GM23338 (cell line): ENCODE results near the gene PML. TPM values are rescaled to one million over a fixed set of nuclear protein-coding genes. Genes with fewer than 3 reads are reported as not detected.

Source experiments
- ATAC-seq: fragments of 200-7000 bp; cut with Tn5 transposase; 3 replicates; pipeline ENCODE4 v1.9.1; 2020
- DNase-seq: peaks from one replicate; pipeline ENCODE4 v3.0.0-alpha.2; 2015; ENCODE audit warnings: low spot score
- H2AFZ ChIP-seq: fragments of 200-600 bp; sonication (generic); 2 replicates; pipeline ENCODE4 v1.8.0; 2016; ENCODE audit warnings: antibody characterized with exemption, mild to moderate bottlenecking, moderate library complexity
- H3F3A ChIP-seq: fragments of 200-600 bp; sonication (generic); replicated peaks from 2 replicates; pipeline ENCODE4 v1.8.0; 2017; ENCODE audit warnings: antibody characterized with exemption, mixed run types, low read depth
- H3K27ac ChIP-seq: fragments of 200-600 bp; sonication (generic); 2 replicates; pipeline ENCODE4 v1.6.1; 2016; ENCODE audit warnings: low read depth
- H3K27me3 ChIP-seq: fragments of 200-600 bp; sonication (generic); 2 replicates; pipeline ENCODE4 v1.8.0; 2016; ENCODE audit warnings: mild to moderate bottlenecking, mixed run types, moderate library complexity; ENCODE audit not compliant: insufficient read depth
- H3K36me3 ChIP-seq: fragments of 200-600 bp; sonication (generic); 2 replicates; pipeline ENCODE4 v1.8.0; 2016; ENCODE audit warnings: mild to moderate bottlenecking; ENCODE audit not compliant: insufficient read depth
- H3K4me1 ChIP-seq: fragments of 200-600 bp; sonication (generic); 2 replicates; pipeline ENCODE4 v1.8.0; 2016; ENCODE audit warnings: mild to moderate bottlenecking, moderate library complexity; ENCODE audit not compliant: insufficient read depth
- H3K4me2 ChIP-seq: fragments of 200-600 bp; sonication (generic); 2 replicates; pipeline ENCODE4 v1.7.1; 2017; ENCODE audit warnings: mixed run types
- H3K4me3 ChIP-seq: fragments of 200-600 bp; sonication (generic); 2 replicates; pipeline ENCODE4 v1.6.1; 2016; ENCODE audit warnings: mixed run types
- H3K79me2 ChIP-seq: fragments of 200-600 bp; sonication (generic); replicated peaks from 2 replicates; pipeline ENCODE4 v1.8.0; 2017; ENCODE audit warnings: mild to moderate bottlenecking; ENCODE audit not compliant: insufficient read depth
- H3K9me2 ChIP-seq: fragments of 200-600 bp; sonication (generic); 2 replicates; pipeline ENCODE4 v1.8.0; 2017; ENCODE audit not compliant: insufficient read depth
- H4K20me1 ChIP-seq: fragments of 200-600 bp; sonication (generic); replicated peaks from 2 replicates; pipeline ENCODE4 v1.8.0; 2017; ENCODE audit warnings: mild to moderate bottlenecking; ENCODE audit not compliant: insufficient read depth
- H3K27ac Mint-ChIP-seq: 2 replicates; pipeline ENCODE4 v1.8.0; 2020; ENCODE audit warnings: inconsistent platforms, mild to moderate bottlenecking, moderate library complexity, mixed read lengths
- H3K27me3 Mint-ChIP-seq: 3 replicates; pipeline ENCODE4 v1.8.0; 2022; ENCODE audit warnings: low read depth, mild to moderate bottlenecking, moderate library complexity, mixed read lengths, inconsistent platforms; ENCODE audit not compliant: insufficient read depth, poor library complexity
- H3K36me3 Mint-ChIP-seq: 3 replicates; pipeline ENCODE4 v1.8.0; 2021; ENCODE audit warnings: low read depth, mild to moderate bottlenecking, inconsistent platforms, moderate library complexity, mixed read lengths
- H3K4me1 Mint-ChIP-seq: 3 replicates; pipeline ENCODE4 v1.8.0; 2020; ENCODE audit warnings: mild to moderate bottlenecking, inconsistent platforms, mixed read lengths
- H3K4me3 Mint-ChIP-seq: 3 replicates; pipeline ENCODE4 v1.8.0; 2021; ENCODE audit warnings: moderate library complexity, mild to moderate bottlenecking, inconsistent platforms, mixed read lengths
- H3K9me3 Mint-ChIP-seq: 3 replicates; pipeline ENCODE4 v1.8.0; 2020; ENCODE audit warnings: moderate library complexity, mild to moderate bottlenecking, inconsistent platforms, mixed read lengths
- CREB1 ChIP-seq: fragments of 250-450 bp; sonication (Bioruptor Pico); IDR thresholded peaks from 2 replicates; pipeline ENCODE4 v1.5.0; 2020; ENCODE audit warnings: low read depth, mild to moderate bottlenecking, moderate library complexity
- EZH2 ChIP-seq: fragments of 200-600 bp; sonication (generic); IDR thresholded peaks from one replicate; pipeline ENCODE4 v1.8.0; 2017; ENCODE audit warnings: antibody characterized with exemption, mild to moderate bottlenecking, low read depth; ENCODE audit not compliant: unreplicated experiment
- JUNB ChIP-seq: IDR thresholded peaks from one replicate; pipeline ENCODE4 v1.6.1; 2016; ENCODE audit warnings: antibody characterized with exemption; ENCODE audit not compliant: unreplicated experiment
- NANOG ChIP-seq: IDR thresholded peaks from 2 replicates; pipeline ENCODE4 v1.6.1; 2016; ENCODE audit warnings: antibody characterized with exemption, borderline replicate concordance
- POLR2AphosphoS5 ChIP-seq: IDR thresholded peaks from 2 replicates; pipeline ENCODE4 v1.6.1; 2016; ENCODE audit warnings: antibody characterized with exemption, low read depth
- STAT1 ChIP-seq: IDR thresholded peaks from one replicate; pipeline ENCODE4 v1.6.1; 2016; ENCODE audit warnings: antibody characterized with exemption; ENCODE audit not compliant: unreplicated experiment
- ZNF114 ChIP-seq: fragments of 250-450 bp; sonication (Bioruptor Pico); IDR thresholded peaks from 2 replicates; pipeline ENCODE4 v1.5.0; 2020; ENCODE audit warnings: mild to moderate bottlenecking, moderate library complexity
- polyA plus RNA-seq: library from polyadenylated mRNA; unstranded; fragments of >200 nt; fragmentation: Nextera tagmentation; extraction: Ambion mirVana; gene quantifications from 2 replicates; pipeline ENCODE4 v1.2.1, GENCODE V29; 2016
- total RNA-seq: library from RNA; depleted of rRNA; stranded (reverse); fragments of >200 nt; shearing (Covaris generic); gene quantifications from 2 replicates; pipeline ENCODE4 v1.2.3, GENCODE V29; 2014
- TF ChIP-seq, protein P1 (sequence below): fragments of 250-450 bp; sonication (Bioruptor Pico); IDR thresholded peaks from 2 replicates; pipeline ENCODE4 v1.5.0; 2020; ENCODE audit warnings: mild to moderate bottlenecking, moderate library complexity
- TF ChIP-seq, protein P2 (sequence below), 2 experiments: fragments of 200-600 bp in 1 of 2; sonication (generic) in 1 of 2; conservative IDR thresholded peaks; 2 replicates each; pipeline versions ENCODE4 v1.5.1 to v1.6.1; 2016 to 2017; ENCODE audit warnings: antibody characterized with exemption in 2 of 2, low read depth in 2 of 2, mild to moderate bottlenecking in 2 of 2, moderate library complexity in 1 of 2
- TF ChIP-seq, protein P3 (sequence below): IDR thresholded peaks from 2 replicates; pipeline ENCODE4 v1.6.1; 2016; ENCODE audit warnings: antibody characterized with exemption
- TF ChIP-seq, protein P4 (sequence below): IDR thresholded peaks from one replicate; pipeline ENCODE4 v1.6.1; 2018; ENCODE audit warnings: antibody characterized with exemption; ENCODE audit not compliant: unreplicated experiment

The PML gene
- total and polyA plus RNA-seq, 2 experiments from 2014 or later = 19.0 to 73.1 TPM

DNA sequence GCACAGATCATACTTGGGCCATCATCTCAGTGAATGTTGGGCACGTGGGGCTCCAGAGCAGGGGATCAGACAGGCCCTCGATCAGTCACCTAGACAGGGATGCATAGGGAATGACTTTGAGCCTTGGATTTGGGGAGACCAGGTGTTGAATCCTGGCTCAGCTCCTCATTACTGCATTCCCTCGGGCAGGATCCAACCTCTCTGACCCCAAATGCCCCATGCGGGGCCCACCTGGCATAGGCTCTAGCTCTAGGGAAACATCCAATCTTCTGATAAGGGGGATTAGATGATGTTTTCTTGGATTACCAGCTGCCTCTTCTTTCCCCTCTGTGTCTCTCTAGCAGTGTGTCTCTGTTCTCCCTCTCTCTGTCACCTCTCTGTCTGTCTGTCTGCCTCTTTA, 45.5 kb upstream of the PML start (continued):
- TF ChIP-seq, protein P1, sequence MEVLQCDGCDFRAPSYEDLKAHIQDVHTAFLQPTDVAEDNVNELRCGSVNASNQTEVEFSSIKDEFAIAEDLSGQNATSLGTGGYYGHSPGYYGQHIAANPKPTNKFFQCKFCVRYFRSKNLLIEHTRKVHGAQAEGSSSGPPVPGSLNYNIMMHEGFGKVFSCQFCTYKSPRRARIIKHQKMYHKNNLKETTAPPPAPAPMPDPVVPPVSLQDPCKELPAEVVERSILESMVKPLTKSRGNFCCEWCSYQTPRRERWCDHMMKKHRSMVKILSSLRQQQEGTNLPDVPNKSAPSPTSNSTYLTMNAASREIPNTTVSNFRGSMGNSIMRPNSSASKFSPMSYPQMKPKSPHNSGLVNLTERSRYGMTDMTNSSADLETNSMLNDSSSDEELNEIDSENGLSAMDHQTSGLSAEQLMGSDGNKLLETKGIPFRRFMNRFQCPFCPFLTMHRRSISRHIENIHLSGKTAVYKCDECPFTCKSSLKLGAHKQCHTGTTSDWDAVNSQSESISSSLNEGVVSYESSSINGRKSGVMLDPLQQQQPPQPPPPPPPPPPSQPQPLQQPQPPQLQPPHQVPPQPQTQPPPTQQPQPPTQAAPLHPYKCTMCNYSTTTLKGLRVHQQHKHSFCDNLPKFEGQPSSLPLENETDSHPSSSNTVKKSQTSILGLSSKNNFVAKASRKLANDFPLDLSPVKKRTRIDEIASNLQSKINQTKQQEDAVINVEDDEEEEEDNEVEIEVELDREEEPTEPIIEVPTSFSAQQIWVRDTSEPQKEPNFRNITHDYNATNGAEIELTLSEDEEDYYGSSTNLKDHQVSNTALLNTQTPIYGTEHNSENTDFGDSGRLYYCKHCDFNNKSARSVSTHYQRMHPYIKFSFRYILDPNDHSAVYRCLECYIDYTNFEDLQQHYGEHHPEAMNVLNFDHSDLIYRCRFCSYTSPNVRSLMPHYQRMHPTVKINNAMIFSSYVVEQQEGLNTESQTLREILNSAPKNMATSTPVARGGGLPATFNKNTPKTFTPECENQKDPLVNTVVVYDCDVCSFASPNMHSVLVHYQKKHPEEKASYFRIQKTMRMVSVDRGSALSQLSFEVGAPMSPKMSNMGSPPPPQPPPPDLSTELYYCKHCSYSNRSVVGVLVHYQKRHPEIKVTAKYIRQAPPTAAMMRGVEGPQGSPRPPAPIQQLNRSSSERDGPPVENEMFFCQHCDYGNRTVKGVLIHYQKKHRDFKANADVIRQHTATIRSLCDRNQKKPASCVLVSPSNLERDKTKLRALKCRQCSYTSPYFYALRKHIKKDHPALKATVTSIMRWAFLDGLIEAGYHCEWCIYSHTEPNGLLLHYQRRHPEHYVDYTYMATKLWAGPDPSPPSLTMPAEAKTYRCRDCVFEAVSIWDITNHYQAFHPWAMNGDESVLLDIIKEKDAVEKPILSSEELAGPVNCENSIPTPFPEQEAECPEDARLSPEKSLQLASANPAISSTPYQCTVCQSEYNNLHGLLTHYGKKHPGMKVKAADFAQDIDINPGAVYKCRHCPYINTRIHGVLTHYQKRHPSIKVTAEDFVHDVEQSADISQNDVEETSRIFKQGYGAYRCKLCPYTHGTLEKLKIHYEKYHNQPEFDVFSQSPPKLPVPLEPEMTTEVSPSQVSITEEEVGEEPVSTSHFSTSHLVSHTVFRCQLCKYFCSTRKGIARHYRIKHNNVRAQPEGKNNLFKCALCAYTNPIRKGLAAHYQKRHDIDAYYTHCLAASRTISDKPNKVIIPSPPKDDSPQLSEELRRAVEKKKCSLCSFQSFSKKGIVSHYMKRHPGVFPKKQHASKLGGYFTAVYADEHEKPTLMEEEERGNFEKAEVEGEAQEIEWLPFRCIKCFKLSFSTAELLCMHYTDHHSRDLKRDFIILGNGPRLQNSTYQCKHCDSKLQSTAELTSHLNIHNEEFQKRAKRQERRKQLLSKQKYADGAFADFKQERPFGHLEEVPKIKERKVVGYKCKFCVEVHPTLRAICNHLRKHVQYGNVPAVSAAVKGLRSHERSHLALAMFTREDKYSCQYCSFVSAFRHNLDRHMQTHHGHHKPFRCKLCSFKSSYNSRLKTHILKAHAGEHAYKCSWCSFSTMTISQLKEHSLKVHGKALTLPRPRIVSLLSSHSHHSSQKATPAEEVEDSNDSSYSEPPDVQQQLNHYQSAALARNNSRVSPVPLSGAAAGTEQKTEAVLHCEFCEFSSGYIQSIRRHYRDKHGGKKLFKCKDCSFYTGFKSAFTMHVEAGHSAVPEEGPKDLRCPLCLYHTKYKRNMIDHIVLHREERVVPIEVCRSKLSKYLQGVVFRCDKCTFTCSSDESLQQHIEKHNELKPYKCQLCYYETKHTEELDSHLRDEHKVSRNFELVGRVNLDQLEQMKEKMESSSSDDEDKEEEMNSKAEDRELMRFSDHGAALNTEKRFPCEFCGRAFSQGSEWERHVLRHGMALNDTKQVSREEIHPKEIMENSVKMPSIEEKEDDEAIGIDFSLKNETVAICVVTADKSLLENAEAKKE = no peak
- TF ChIP-seq EZH2 (no peak), NANOG (no peak), STAT1 (no peak)

DNA sequence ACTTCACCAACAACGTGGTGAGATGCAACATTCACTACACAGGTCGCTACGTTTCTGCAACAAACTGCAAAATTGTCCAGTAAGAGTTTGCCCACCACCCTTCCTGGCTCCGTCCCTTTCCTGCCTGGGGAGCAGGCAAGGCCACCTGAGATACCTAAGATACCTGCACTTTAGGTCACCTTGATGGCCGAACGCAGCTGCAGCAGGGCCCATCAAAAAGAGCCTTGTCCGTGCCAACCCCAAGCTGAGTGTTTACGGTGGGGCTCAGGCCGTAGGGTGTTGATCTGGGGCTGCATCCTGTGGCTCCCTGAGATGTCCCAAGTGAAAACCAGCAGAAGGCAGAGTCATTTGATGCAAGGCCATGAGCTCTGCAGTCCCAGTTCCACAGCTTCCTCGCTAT, 45.0 kb upstream of the PML start:
- Histone ChIP-seq H3K4me3 (no peak overlapping the region), H3K4me2 (no peak overlapping the region), H3K36me3 (no peaks in the 10 kb centered on the region), H4K20me1 (no peaks in the 10 kb centered on the region), H2AFZ (no peak overlapping the region), H3K4me1 (peaks cover 4% of the 10 kb centered on the region; the same call in 1 of the 2 replicates), H3K27ac (no peak overlapping the region), H3K27me3 (no peaks in the 10 kb centered on the region), H3F3A (no peaks in the 10 kb centered on the region), H3K9me2 (no peaks in the 10 kb centered on the region), H3K79me2 (no peaks in the 10 kb centered on the region)
- Mint-ChIP-seq H3K27ac (no peak overlapping the region), H3K4me1 (peaks cover 22% of the 10 kb centered on the region), H3K9me3 (no peaks in the 10 kb centered on the region), H3K36me3 (no peaks in the 10 kb centered on the region; the same call in 2 of the 3 replicates), H3K27me3 (peaks cover 21% of the 10 kb centered on the region), H3K4me3 (no peak overlapping the region)
- no peak for ATAC-seq
- DNase-seq = no peak
- TF ChIP-seq, protein P2, sequence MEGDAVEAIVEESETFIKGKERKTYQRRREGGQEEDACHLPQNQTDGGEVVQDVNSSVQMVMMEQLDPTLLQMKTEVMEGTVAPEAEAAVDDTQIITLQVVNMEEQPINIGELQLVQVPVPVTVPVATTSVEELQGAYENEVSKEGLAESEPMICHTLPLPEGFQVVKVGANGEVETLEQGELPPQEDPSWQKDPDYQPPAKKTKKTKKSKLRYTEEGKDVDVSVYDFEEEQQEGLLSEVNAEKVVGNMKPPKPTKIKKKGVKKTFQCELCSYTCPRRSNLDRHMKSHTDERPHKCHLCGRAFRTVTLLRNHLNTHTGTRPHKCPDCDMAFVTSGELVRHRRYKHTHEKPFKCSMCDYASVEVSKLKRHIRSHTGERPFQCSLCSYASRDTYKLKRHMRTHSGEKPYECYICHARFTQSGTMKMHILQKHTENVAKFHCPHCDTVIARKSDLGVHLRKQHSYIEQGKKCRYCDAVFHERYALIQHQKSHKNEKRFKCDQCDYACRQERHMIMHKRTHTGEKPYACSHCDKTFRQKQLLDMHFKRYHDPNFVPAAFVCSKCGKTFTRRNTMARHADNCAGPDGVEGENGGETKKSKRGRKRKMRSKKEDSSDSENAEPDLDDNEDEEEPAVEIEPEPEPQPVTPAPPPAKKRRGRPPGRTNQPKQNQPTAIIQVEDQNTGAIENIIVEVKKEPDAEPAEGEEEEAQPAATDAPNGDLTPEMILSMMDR (conservative IDR thresholded peaks at IDR 0.05; ENCODE audit: low read depth in 2 of 2) = no peak
- TF ChIP-seq JUNB = no peak
- TF ChIP-seq POLR2AphosphoS5 = no peak
- TF ChIP-seq, protein P3, sequence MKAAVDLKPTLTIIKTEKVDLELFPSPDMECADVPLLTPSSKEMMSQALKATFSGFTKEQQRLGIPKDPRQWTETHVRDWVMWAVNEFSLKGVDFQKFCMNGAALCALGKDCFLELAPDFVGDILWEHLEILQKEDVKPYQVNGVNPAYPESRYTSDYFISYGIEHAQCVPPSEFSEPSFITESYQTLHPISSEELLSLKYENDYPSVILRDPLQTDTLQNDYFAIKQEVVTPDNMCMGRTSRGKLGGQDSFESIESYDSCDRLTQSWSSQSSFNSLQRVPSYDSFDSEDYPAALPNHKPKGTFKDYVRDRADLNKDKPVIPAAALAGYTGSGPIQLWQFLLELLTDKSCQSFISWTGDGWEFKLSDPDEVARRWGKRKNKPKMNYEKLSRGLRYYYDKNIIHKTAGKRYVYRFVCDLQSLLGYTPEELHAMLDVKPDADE = no peak
- no peak for TF ChIP-seq NANOG
- TF ChIP-seq ZNF114 = no peak
- TF ChIP-seq CREB1 (CRISPR knock-in tag) = no peak
- TF ChIP-seq STAT1 = no peak
- TF ChIP-seq EZH2 = no peak
- TF ChIP-seq, protein P4, sequence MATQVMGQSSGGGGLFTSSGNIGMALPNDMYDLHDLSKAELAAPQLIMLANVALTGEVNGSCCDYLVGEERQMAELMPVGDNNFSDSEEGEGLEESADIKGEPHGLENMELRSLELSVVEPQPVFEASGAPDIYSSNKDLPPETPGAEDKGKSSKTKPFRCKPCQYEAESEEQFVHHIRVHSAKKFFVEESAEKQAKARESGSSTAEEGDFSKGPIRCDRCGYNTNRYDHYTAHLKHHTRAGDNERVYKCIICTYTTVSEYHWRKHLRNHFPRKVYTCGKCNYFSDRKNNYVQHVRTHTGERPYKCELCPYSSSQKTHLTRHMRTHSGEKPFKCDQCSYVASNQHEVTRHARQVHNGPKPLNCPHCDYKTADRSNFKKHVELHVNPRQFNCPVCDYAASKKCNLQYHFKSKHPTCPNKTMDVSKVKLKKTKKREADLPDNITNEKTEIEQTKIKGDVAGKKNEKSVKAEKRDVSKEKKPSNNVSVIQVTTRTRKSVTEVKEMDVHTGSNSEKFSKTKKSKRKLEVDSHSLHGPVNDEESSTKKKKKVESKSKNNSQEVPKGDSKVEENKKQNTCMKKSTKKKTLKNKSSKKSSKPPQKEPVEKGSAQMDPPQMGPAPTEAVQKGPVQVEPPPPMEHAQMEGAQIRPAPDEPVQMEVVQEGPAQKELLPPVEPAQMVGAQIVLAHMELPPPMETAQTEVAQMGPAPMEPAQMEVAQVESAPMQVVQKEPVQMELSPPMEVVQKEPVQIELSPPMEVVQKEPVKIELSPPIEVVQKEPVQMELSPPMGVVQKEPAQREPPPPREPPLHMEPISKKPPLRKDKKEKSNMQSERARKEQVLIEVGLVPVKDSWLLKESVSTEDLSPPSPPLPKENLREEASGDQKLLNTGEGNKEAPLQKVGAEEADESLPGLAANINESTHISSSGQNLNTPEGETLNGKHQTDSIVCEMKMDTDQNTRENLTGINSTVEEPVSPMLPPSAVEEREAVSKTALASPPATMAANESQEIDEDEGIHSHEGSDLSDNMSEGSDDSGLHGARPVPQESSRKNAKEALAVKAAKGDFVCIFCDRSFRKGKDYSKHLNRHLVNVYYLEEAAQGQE = no peak
